ENCODE measurements around the gene AGGF1. TPM values are rescaled to one million over a fixed set of nuclear protein-coding genes. Genes with fewer than 3 reads are reported as not detected.
A peak's percentile ranks its signal among the peaks of the same experiment; 100 is the strongest.
"Not testable (repeated sequence)": the region's sequence is repeated elsewhere in the genome, so short reads cannot be mapped to it uniquely, and the experiment has no call there.

AGGF1 gene
- total RNA-seq, 1 experiment from 2014 or later = 24.2 TPM

DNA sequence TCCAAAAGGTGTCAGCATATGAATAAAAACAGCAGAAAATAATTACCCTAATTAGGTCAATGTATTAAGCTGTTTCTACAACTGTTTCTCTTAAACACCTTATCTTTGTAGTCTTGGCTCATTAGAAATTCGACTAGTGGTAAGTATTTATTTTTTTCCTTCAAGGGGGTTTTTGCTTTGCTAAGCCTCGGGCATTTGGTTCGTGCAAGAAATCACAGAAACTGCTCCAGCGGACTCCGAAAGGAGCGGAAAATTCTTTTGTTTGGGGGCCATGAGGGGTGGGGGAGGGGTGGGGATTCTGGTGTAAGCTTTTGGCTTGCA is 56.1 kb downstream of the AGGF1 start:
- no peak for DNase-seq (ENCODE audit: low read depth)

DNA sequence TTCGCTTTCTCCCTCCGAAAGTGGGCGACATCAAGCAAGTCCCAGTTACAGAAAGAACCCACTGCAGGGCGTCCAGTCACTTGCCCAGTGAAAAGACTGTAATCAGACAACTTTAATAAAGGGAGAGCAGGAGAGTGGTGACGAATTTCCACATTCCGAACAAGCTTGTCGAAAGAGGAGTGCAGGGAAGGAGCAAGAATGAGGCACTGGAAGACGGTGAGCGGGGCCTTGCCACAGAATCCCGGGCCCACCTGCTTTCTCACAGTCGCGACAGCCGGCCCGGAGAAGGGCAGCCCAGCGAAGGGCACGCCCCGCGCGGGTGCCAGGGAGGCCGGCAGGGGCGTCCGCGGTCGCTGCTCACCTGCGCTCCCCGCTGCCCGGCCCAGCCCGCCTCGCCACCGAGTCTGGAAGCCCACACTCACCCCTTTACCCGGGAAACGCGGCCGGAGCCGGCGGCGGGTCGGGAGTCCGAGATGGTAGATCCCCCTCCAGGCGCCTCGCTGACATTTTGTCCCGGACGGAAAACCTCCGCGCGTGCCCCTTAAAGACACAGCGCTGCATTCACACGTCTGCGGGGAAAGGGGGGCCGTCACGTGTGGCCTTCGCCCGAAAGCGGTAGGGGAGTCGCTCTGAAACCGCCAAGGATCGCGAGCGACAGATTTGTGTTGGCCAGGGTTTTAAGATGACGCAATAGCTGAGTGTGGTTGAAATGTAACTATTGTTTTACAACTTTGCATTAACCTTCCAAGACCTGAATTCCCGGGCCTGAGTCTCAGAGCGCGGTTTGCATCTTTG is 56.7 kb downstream of the AGGF1 start, which contains the start of gene ZBED3:
Gene ZBED3 (minus strand): TSS at position 597 of the 795 bp plus-strand sequence. CDS start 9,407 bp downstream, outside the sequence.
- peak; percentile 82 for DNase-seq (ENCODE audit: low read depth)

GRCh38 chr5:77087484-77088261 is 57.5 kb downstream of the AGGF1 start:
- no peak for DNase-seq (ENCODE audit: low read depth)

DNA sequence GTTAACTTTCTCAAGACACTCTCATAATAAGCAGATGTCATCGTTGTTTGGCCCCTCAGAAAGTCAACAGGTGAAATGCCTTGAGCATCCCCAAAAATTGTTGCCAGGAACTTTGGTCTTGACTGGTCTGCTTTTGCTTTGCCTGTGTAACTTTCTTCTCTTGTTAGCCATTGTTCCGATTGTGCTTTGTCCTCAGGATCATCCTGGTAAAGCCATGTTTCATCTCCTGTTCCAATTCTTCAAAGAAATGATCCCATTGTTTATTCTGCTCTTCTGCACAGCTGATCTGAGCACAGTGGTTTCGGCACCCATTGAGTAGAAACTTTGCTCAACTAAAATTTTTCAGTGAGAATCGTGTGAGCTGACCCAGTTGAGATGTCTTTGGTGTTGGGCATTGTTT is 65.0 kb downstream of the AGGF1 start:
- DNase-seq (ENCODE audit: low read depth) = no peak

DNA sequence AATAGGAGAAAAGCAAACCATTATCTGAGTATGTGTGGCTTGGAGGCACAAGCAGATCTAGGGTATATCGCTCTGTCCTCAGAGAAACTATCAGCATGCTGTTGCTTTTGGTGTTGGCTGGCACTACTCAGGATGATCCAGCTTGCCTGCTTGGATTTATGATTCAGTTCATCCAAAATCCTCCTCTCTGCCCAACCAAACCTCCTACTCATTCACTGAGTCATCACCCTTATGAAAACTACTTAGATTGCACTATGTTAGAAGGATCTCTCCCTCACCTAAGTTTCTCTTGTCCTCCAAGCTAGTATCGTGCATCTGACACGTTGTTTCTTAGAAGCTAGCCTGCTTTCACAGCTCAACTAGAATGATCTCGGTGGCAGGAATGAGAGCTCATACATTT is 71.1 kb downstream of the AGGF1 start:
- DNase-seq (ENCODE audit: low read depth) = peak; percentile 68

- no peak for DNase-seq (ENCODE audit: low read depth)
Measured at GRCh38 chr5:77102549-77102948, 72.3 kb downstream of the AGGF1 start.

DNA sequence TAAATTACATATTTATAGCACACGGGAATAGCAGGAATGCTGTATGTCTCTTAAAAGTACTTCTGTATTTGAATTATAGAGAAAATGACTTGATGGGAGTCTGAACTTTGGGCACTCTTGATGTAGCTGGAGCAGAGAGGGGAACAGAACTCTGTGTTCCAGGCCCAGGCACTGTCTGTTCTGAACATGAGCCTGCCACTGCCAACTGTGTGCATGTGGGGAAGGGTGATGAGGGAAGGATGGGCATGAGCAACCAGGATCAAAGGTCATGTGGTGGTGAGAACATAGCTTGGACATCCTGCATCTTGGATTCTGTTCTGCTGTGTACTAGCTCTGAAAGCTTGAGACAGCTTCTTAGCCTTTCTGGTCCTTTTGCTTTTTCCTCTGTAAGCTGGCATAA is 73.3 kb downstream of the AGGF1 start:
- peak; percentile 3 for DNase-seq (ENCODE audit: low read depth)

DNA sequence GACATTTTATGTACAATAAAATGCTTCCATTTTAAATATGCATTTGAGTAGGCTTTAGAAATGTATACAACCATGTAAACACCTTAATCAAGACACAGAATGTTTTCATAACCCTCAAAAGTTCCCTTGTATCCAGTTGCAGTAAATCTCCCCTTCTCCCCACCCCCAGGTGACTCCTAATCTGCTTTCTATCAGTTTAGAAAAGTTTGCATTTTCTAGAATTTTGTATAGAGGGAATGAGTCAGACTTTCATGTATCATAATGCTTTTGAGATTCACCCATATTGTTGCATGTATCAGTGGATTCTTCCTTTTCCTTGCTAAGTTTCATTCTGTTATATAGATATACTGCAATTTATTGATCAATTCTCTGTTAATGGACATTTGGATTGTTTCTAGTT is 74.6 kb downstream of the AGGF1 start:
- no peak for DNase-seq (ENCODE audit: low read depth)

DNA sequence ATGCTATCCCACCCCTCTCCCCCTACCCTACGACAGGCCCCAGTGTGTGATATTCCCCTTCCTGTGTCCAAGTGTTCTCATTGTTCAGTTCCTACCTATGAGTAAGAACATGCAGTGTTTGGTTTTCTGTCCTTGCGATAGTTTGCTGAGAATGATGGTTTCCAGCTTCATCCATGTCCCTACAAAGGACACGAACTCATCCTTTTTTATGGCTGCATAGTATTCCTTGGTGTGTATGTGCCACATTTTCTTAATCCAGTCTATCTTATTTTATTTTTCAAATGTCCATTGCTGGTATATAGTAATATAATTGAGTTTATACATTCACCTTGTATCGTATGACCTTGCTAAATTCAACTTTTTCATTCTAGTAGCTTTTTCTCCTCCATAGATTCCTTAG is 76.8 kb downstream of the AGGF1 start:
- not testable (repeated sequence) for DNase-seq (ENCODE audit: low read depth)

Other genes with a start within 250 kb of the AGGF1 start
- gene F2RL1, start 211.4 kb upstream of the AGGF1 start, total RNA-seq (2014; rRNA removed; shearing (Covaris generic)) = 118 and 125 TPM in 2 replicates
- gene S100Z, start 180.4 kb upstream of the AGGF1 start, total RNA-seq (2014; rRNA removed; shearing (Covaris generic)) = not detected in 2 replicates
- gene CRHBP, start 77.4 kb upstream of the AGGF1 start, total RNA-seq (2014; rRNA removed; shearing (Covaris generic)) = not detected in 2 replicates
- gene ZBED3, start 56.9 kb downstream of the AGGF1 start, total RNA-seq (2014; rRNA removed; shearing (Covaris generic)) = 0.64 and 0.99 TPM in 2 replicates
- 0.07 and 0.39 TPM in 2 replicates for gene PDE8B, start 180.3 kb downstream of the AGGF1 start, total RNA-seq (2014; rRNA removed; shearing (Covaris generic))

Measured in M059J (cell line).